Mesendoderm (in vitro differentiated cells): Measurements from ENCODE around the gene HOTAIR.

Experiments
- DNase-seq: peaks from one replicate; pipeline ENCODE4 v3.0.0; 2013
- H2AK5ac ChIP-seq: 2 replicates; pipeline ENCODE4 v1.6.1; 2013; ENCODE audit warnings: low read length, inconsistent platforms
- H2BK120ac ChIP-seq: 2 replicates; pipeline ENCODE4 v1.6.1; 2013; ENCODE audit warnings: low read depth, mild to moderate bottlenecking, low read length, moderate library complexity, mixed read lengths
- H2BK15ac ChIP-seq: replicated peaks from 2 replicates; pipeline ENCODE4 v1.6.1; 2013; ENCODE audit warnings: low read depth, mild to moderate bottlenecking, moderate library complexity
- H2BK5ac ChIP-seq: 2 replicates; pipeline ENCODE4 v1.6.1; 2013; ENCODE audit warnings: low read length, inconsistent platforms
- H3K18ac ChIP-seq: 2 replicates; pipeline ENCODE4 v1.6.1; 2013; ENCODE audit warnings: mild to moderate bottlenecking, low read length, mixed read lengths
- H3K23ac ChIP-seq: one replicate; pipeline ENCODE4 v1.6.1; 2013; ENCODE audit warnings: low read length
- H3K27ac ChIP-seq: 2 replicates; pipeline ENCODE4 v1.5.1; 2013; ENCODE audit warnings: low read depth, mild to moderate bottlenecking, inconsistent platforms, low read length, moderate library complexity
- H3K27me3 ChIP-seq: 2 replicates; pipeline ENCODE4 v1.6.1; 2013; ENCODE audit warnings: low read length, control low read depth, mild to moderate bottlenecking, inconsistent platforms; ENCODE audit not compliant: insufficient read depth, poor library complexity
- H3K36me3 ChIP-seq: 2 replicates; pipeline ENCODE4 v1.6.1; 2013; ENCODE audit warnings: low read length, inconsistent platforms; ENCODE audit not compliant: control insufficient read depth, insufficient read depth
- H3K4ac ChIP-seq: one replicate; pipeline ENCODE4 v1.6.1; 2013; ENCODE audit warnings: low read depth, mild to moderate bottlenecking, low read length, moderate library complexity
- H3K4me1 ChIP-seq: 2 replicates; pipeline ENCODE4 v1.6.1; 2013; ENCODE audit warnings: low read depth, low read length, inconsistent platforms; ENCODE audit not compliant: control insufficient read depth
- H3K4me2 ChIP-seq: 2 replicates; pipeline ENCODE4 v1.6.1; 2013; ENCODE audit warnings: low read length
- H3K4me3 ChIP-seq: 2 replicates; pipeline ENCODE4 v1.5.1; 2013; ENCODE audit warnings: mild to moderate bottlenecking, low read length
- H3K56ac ChIP-seq: one replicate; pipeline ENCODE4 v1.6.1; 2013; ENCODE audit warnings: low read length
- H3K79me1 ChIP-seq: 2 replicates; pipeline ENCODE4 v1.6.1; 2013; ENCODE audit warnings: low read length, inconsistent platforms
- H3K79me2 ChIP-seq: 2 replicates; pipeline ENCODE4 v1.6.1; 2013; ENCODE audit warnings: mild to moderate bottlenecking, low read length; ENCODE audit not compliant: control insufficient read depth, insufficient read depth
- H3K9ac ChIP-seq: 2 replicates; pipeline ENCODE4 v1.6.1; 2013; ENCODE audit warnings: low read length, inconsistent platforms
- H4K5ac ChIP-seq: one replicate; pipeline ENCODE4 v1.6.1; 2013; ENCODE audit warnings: low read length
- H4K8ac ChIP-seq: one replicate; pipeline ENCODE4 v1.6.1; 2013; ENCODE audit warnings: low read depth, mild to moderate bottlenecking, control low read depth, low read length, moderate library complexity
- WGBS: extraction: QIAGEN DNeasy Blood & Tissue Kit; methylation state at CpG from one replicate; pipeline ENCODE4 v1.1.7; 2013; ENCODE audit warnings: low lambda C conversion rate, missing lambda C conversion rate; ENCODE audit not compliant: insufficient coverage; ENCODE audit errors: extremely low coverage; 5-methylcytosine and 5-hydroxymethylcytosine counted together

The HOTAIR gene

GRCh38 chr12:54016478-54016964, 41.8 kb upstream of the HOTAIR start:
- H3K27ac ChIP-seq = no peak overlapping the region
- DNase-seq = no peak
- WGBS = no CpG with 5 or more reads among the region's 25 CpGs

GRCh38 chr12:54016051-54016450, 41.3 kb upstream of the HOTAIR start:
- no peak overlapping the region for H3K18ac ChIP-seq
- no peak overlapping the region for H3K9ac ChIP-seq
- H3K56ac ChIP-seq = no peak overlapping the region
- H4K8ac ChIP-seq = no peak overlapping the region
- no peaks in the 10 kb centered on the region for H3K79me2 ChIP-seq
- no peak overlapping the region for H3K4me3 ChIP-seq
- H4K5ac ChIP-seq = no peak overlapping the region
- peaks cover 2% of the 10 kb centered on the region for H3K4me1 ChIP-seq
- H3K4ac ChIP-seq = no peak overlapping the region
- no peak overlapping the region for H2BK5ac ChIP-seq
- no CpG with 5 or more reads among the region's 3 CpGs for WGBS
- no peak overlapping the region for H2BK15ac ChIP-seq
- H2AK5ac ChIP-seq = no peak overlapping the region
- peaks cover 77% of the 10 kb centered on the region for H3K27me3 ChIP-seq
- H3K23ac ChIP-seq = no peak overlapping the region
- H3K27ac ChIP-seq = no peak overlapping the region
- no peak for DNase-seq
- no peaks in the 10 kb centered on the region for H3K79me1 ChIP-seq
- no peak overlapping the region for H3K4me2 ChIP-seq
- no peak overlapping the region for H2BK120ac ChIP-seq
- no peaks in the 10 kb centered on the region for H3K36me3 ChIP-seq

More at GRCh38 chr12:54016478-54016964, 41.8 kb upstream of the HOTAIR start:
- Histone ChIP-seq H3K4ac (no peak overlapping the region), H2BK5ac (no peak overlapping the region), H2BK120ac (no peak overlapping the region), H3K79me1 (no peaks in the 10 kb centered on the region), H4K8ac (no peak overlapping the region), H2AK5ac (no peak overlapping the region), H3K56ac (no peak overlapping the region), H3K36me3 (no peaks in the 10 kb centered on the region), H4K5ac (no peak overlapping the region), H3K4me3 (no peak overlapping the region), H3K27me3 (peaks cover 77% of the 10 kb centered on the region), H3K9ac (no peak overlapping the region), H3K4me2 (no peak overlapping the region), H3K4me1 (peaks cover 2% of the 10 kb centered on the region), H3K79me2 (no peaks in the 10 kb centered on the region), H2BK15ac (no peak overlapping the region), H3K23ac (no peak overlapping the region), H3K18ac (no peak overlapping the region)

- H3K56ac ChIP-seq = no peak overlapping the region
- H3K18ac ChIP-seq = no peak overlapping the region
Observed at GRCh38 chr12:54015018-54015931, 40.5 kb upstream of the HOTAIR start.

GRCh38 chr12:54014377-54015017, 39.7 kb upstream of the HOTAIR start:
- no peaks in the 10 kb centered on the region for H3K79me2 ChIP-seq
- peaks cover 77% of the 10 kb centered on the region for H3K27me3 ChIP-seq
- H3K4me3 ChIP-seq = no peak overlapping the region

More at GRCh38 chr12:54015018-54015931, 40.5 kb upstream of the HOTAIR start:
- Histone ChIP-seq H2BK15ac (no peak overlapping the region), H3K79me2 (no peaks in the 10 kb centered on the region), H3K4me1 (peaks cover 2% of the 10 kb centered on the region), H3K36me3 (no peaks in the 10 kb centered on the region), H2BK120ac (no peak overlapping the region), H3K23ac (no peak overlapping the region), H3K27ac (no peak overlapping the region), H3K4me2 (no peak overlapping the region), H4K8ac (no peak overlapping the region), H3K9ac (no peak overlapping the region), H2BK5ac (no peak overlapping the region), H3K4me3 (no peak overlapping the region), H3K79me1 (no peaks in the 10 kb centered on the region), H4K5ac (no peak overlapping the region), H3K27me3 (peaks cover 77% of the 10 kb centered on the region), H2AK5ac (no peak overlapping the region), H3K4ac (no peak overlapping the region)
- WGBS = no CpG with 5 or more reads among the region's 23 CpGs
- no peak for DNase-seq

GRCh38 chr12:54012631-54013409, 38.1 kb upstream of the HOTAIR start:
- no peak for DNase-seq
- no peak overlapping the region for H3K56ac ChIP-seq
- H3K4me3 ChIP-seq = no peak overlapping the region
- H4K8ac ChIP-seq = no peak overlapping the region
- H3K18ac ChIP-seq = no peak overlapping the region
- no peak overlapping the region for H3K4me2 ChIP-seq
- H3K79me2 ChIP-seq = no peaks in the 10 kb centered on the region
- no peak overlapping the region for H3K9ac ChIP-seq
- WGBS = no CpG with 5 or more reads among the region's 6 CpGs
- H3K23ac ChIP-seq = no peak overlapping the region
- H3K79me1 ChIP-seq = no peaks in the 10 kb centered on the region
- no peak overlapping the region for H3K27ac ChIP-seq
- no peak overlapping the region for H4K5ac ChIP-seq
- no peak overlapping the region for H2BK120ac ChIP-seq
- no peak overlapping the region for H3K4ac ChIP-seq
- H2BK15ac ChIP-seq = no peak overlapping the region
- H3K4me1 ChIP-seq = no peaks in the 10 kb centered on the region
- no peaks in the 10 kb centered on the region for H3K36me3 ChIP-seq
- H3K27me3 ChIP-seq = peaks cover 83% of the 10 kb centered on the region
- H2AK5ac ChIP-seq = no peak overlapping the region
- no peak overlapping the region for H2BK5ac ChIP-seq

More at GRCh38 chr12:54014377-54015017, 39.7 kb upstream of the HOTAIR start:
- Histone ChIP-seq H3K18ac (no peak overlapping the region), H2BK120ac (no peak overlapping the region), H3K23ac (no peak overlapping the region), H3K4ac (no peak overlapping the region), H3K9ac (no peak overlapping the region), H3K36me3 (no peaks in the 10 kb centered on the region), H4K5ac (no peak overlapping the region), H2BK15ac (no peak overlapping the region), H3K4me1 (peaks cover 2% of the 10 kb centered on the region), H2BK5ac (no peak overlapping the region), H3K56ac (no peak overlapping the region), H3K4me2 (no peak overlapping the region), H3K27ac (no peak overlapping the region), H2AK5ac (no peak overlapping the region), H3K79me1 (no peaks in the 10 kb centered on the region), H4K8ac (no peak overlapping the region)
- WGBS = no CpG with 5 or more reads among the region's 36 CpGs
- no peak for DNase-seq
